Coronary artery (tissue), 2 donors: ENCODE data around the gene ZCCHC2.

ENCODE experiments used
- DNase-seq: peaks from one replicate; pipeline ENCODE4 v3.0.0-alpha.2; 2017; ENCODE audit warnings: low spot score
- H3K27ac ChIP-seq, 2 donors: fragments of 200-600 bp; sonication (generic); one replicate each; pipeline ENCODE4 v1.5.1; 2016 to 2019
- H3K4me3 ChIP-seq: fragments of 200-600 bp; sonication (generic); 2 replicates; pipeline ENCODE4 v1.5.1; 2016; ENCODE audit warnings: mild to moderate bottlenecking, moderate library complexity
- CTCF ChIP-seq: fragments of 200-600 bp; sonication (generic); IDR thresholded peaks from one replicate; pipeline ENCODE4 v1.5.1; 2019; ENCODE audit warnings: antibody characterized with exemption

Gene ZCCHC2

DNA sequence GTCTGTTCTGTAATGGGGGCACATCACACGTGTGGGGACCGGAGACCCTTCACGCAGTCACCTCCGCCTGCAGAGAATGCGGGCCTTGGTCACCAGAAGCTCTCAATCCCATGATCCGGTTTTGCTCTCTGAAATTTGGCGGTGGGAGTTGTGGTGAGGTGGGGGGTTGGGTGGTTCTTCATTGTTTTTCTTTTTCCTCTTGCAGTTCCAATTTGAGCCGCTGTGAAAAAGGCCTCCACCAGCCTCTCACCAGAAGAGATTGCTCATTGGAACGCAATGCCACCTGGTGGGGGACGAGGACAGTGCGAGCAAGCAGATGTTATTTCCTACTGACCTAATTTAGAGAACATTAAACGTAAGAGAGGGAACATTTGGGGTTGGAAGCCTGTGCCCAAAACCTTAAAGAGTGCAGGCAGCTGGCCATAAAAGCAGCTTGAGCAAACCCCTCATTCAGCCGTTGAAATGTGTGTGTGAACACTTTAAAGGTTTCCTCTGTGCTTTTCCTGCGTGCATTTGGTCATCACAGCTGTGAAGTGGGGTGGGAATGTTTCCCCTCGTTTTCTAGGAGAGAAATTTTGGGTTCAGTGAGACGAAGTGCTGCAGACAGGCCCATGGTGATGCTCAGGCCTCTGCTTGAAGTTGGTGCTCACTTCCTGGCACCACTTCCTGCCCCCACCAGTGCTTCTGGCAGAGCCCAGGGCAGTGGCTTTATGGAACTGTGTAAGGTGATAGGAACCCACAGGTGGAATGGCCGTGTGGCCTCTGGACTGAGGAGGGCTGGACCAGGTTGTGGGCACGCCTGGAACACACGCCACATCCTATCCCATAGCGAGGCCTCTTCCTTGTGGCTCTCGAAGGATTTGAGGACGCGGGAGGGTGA, 61.7 kb downstream of the ZCCHC2 start:
- peak; percentile 94 for TF ChIP-seq CTCF
- Histone ChIP-seq H3K27ac (peak overlapping the region in 1 of 2 donors; percentile 45), H3K4me3 (no peak overlapping the region)
- DNase-seq, result peak; percentile 89

DNA sequence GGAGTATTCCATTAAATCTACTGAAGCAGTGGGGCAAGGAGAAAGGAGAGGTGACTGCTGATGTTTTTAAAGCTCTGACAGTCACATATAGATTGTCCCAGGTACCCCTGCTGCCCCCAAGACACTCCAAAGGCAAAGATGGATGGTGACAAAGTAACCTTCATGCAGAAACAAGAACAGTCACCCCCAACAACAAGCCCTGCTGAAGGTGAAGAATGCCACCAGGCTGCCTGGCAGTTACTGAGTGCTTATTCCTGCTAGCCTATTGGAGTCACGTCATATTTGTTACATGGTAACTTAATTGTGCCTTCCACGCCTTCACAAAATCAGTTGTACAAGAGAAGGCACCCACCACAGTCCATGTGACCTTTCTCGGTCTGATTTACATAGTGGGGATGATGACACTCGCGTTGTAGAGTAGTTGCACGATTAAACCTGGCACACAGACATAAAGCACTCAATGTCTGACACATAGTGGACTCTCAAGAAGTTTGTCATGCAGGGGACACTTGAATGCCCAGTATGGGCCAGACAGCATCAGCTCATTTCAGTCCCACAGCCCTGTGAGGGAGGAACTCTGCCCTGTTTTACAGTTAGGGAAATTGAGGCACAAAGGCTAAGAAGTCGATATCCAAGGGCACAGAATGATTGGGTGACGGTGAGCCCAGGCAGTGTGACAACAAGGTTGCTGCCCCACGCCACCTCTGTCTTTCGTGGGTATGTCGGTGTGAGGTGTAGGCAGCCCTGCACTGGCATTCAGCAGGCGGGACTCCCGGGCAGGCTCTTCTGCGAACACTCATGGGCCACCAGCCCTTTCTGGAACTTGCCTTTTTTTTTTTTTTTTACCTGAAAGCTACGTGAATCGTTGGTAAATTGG, 62.7 kb downstream of the ZCCHC2 start:
- TF ChIP-seq CTCF, result no peak
- H3K27ac ChIP-seq, result no peak overlapping the region
- peak overlapping the region; percentile 38 for H3K4me3 ChIP-seq
- no peak for DNase-seq

GRCh38 chr18:62586151-62586774, 63.4 kb downstream of the ZCCHC2 start:
- H3K4me3 ChIP-seq, result peak overlapping the region; percentile 38
- H3K27ac ChIP-seq, result no peak overlapping the region
- no peak for DNase-seq
- peak; percentile 71 for TF ChIP-seq CTCF

GRCh38 chr18:62586781-62587487, 64.1 kb downstream of the ZCCHC2 start:
- H3K4me3 ChIP-seq, result no peak overlapping the region
- no peak overlapping the region for H3K27ac ChIP-seq
- TF ChIP-seq CTCF, result no peak
- DNase-seq, result no peak

DNA sequence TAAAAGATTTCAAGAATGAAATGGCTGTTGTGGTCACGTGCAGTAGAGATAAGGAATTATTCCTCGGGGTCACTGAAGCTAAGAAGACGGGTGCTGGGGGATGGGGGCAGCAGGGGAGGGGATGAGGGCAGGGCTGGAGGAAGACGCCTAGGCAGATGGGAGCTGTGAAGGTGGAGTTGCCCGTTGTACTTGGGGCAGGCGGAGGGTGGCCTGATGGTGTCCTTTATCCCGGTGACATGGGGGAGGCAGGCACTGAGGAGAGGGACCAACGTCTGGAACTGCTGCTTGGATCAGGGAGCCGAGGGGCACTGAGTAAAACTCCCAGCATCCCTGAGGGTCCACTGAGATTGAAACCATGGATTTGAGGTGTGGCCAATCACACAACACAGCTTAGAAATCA, 64.9 kb downstream of the ZCCHC2 start:
- no peak for TF ChIP-seq CTCF
- Histone ChIP-seq H3K4me3 (no peak overlapping the region), H3K27ac (no peak overlapping the region)
- no peak for DNase-seq

DNA sequence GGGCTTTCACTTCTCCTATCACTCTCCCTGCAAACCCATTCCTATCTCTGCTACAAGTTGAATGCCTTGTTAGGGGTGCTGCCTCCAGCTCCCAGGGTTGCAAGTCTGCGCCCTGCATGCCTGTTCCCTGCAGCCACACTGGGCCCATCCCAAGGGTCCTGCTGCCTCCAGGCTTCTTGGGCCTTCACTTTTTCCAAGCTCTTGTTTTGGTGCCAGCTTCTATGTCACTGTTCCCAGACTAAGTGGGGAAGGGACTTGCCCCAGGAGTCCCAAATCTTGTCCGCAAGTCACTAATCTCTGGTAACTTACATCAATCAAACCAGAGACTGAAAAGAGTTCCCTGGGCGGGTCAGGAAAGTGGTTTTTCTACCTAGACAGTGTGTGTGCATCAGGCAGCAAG, 65.4 kb downstream of the ZCCHC2 start:
- no peak overlapping the region for H3K27ac ChIP-seq

More for the DNA sequence above, 65.4 kb downstream of the ZCCHC2 start:
- no peak overlapping the region for H3K4me3 ChIP-seq
- DNase-seq, result no peak
- TF ChIP-seq CTCF, result no peak
